ENCODE results near the gene MAPRE2. TPM values are rescaled to one million over a fixed set of nuclear protein-coding genes. Genes with fewer than 3 reads are reported as not detected.
A peak's percentile ranks its signal among the peaks of the same experiment; 100 is the strongest.

The MAPRE2 gene
- total RNA-seq, 1 experiment from 2014 or later, result 9.1 TPM

DNA sequence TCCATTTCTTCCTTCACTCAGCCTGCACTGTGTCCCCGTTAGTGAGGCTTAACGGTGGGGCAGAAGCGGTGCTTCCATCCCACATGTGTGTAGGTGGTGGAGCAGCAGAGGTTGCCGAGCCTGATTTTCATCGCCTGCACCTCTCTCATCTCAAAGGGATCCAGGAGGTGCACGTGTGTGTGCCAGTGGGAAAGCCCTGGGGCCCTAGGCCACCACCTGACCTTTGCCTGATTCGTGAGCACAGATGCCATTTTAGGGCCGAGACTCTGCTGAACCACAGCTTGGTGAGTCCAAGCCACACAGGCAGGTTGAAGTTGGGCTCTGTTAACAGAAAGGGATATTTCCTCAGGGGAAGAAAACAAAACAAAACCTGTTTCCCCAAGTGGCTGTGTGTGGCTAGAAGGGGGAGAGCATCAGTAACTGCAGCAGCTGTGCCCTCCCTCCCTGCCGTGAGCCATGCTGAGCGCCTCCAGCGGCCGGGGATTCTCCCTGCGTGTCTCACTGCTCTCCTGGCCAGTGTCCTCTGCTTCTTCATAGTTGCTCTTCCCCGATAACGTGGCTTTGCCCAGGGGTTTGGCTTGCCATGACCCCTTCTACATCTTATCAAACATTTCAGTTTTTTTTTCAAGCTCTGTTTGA is 81.5 kb downstream of the MAPRE2 start:
- H3K36me3 ChIP-seq (ENCODE audit: low read depth), result no peaks in the 10 kb centered on the region
- POLR2A ChIA-PET (ENCODE audit: unreplicated experiment), result interaction anchor here (0.6 kb wide), 1 partner anchor 331 kb away, joined by 4 read pairs; no protein-coding TSS in a partner anchor
- intact Hi-C loops (cut with micrococcal nuclease; ENCODE audit: unreplicated experiment), result no loop called here
- H3K4me1 ChIP-seq (replicated peaks; ENCODE audit: insufficient read depth), result no peaks in the 10 kb centered on the region
- no peak for TF ChIP-seq EZH2 (IDR thresholded peaks at IDR 0.05; ENCODE audit: low read depth)
- TF ChIP-seq, protein P1, sequence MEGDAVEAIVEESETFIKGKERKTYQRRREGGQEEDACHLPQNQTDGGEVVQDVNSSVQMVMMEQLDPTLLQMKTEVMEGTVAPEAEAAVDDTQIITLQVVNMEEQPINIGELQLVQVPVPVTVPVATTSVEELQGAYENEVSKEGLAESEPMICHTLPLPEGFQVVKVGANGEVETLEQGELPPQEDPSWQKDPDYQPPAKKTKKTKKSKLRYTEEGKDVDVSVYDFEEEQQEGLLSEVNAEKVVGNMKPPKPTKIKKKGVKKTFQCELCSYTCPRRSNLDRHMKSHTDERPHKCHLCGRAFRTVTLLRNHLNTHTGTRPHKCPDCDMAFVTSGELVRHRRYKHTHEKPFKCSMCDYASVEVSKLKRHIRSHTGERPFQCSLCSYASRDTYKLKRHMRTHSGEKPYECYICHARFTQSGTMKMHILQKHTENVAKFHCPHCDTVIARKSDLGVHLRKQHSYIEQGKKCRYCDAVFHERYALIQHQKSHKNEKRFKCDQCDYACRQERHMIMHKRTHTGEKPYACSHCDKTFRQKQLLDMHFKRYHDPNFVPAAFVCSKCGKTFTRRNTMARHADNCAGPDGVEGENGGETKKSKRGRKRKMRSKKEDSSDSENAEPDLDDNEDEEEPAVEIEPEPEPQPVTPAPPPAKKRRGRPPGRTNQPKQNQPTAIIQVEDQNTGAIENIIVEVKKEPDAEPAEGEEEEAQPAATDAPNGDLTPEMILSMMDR (conservative IDR thresholded peaks at IDR 0.05), result no peak
- no peak overlapping the region for H3K27ac ChIP-seq
- H3K27me3 ChIP-seq (ENCODE audit: insufficient read depth, low read depth), result no peaks in the 10 kb centered on the region
- no peaks in the 10 kb centered on the region for H3F3A ChIP-seq (ENCODE audit: insufficient read depth, low read depth)
- no peak overlapping the region for H2AFZ ChIP-seq
- no peak overlapping the region for H3K4me3 ChIP-seq
- H3K9me2 ChIP-seq (ENCODE audit: insufficient read depth), result no peaks in the 10 kb centered on the region
- H3K9me3 ChIP-seq (ENCODE audit: insufficient read depth, low read depth), result no peaks in the 10 kb centered on the region
- no peaks in the 10 kb centered on the region for H4K20me1 ChIP-seq (ENCODE audit: insufficient read depth)
- no peak overlapping the region for H3K4me2 ChIP-seq
- CTCF ChIA-PET, result no interaction called here
- no peaks in the 10 kb centered on the region for H3K79me2 ChIP-seq (ENCODE audit: low read depth)
- no peak for DNase-seq
- no TSS peak for BruUV-seq (replicated peaks)

DNA sequence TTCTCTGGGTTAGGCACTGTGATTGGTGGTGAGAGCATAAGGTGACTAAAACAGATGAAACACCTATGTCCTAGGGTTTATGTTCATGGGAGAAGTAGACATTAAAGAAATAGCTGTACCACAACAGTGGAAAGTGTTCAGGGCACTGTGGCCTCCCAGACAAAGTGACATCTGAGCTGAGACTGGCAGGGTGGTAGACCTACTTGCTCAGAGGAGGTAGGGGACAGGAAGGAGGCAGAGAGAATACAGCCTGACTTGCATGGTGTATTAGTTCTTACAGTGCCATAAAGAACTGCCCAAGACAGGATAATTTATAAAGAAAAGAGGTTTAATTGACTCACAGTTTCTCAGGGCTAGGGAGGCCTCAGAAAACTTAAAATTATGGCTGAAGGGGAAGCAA is 82.6 kb downstream of the MAPRE2 start:
- Histone ChIP-seq H3K36me3 (ENCODE audit: low read depth) (no peaks in the 10 kb centered on the region), H4K20me1 (ENCODE audit: insufficient read depth) (no peaks in the 10 kb centered on the region), H3K27ac (no peak overlapping the region), H3K4me2 (no peak overlapping the region), H3K27me3 (ENCODE audit: insufficient read depth, low read depth) (no peaks in the 10 kb centered on the region), H2AFZ (no peak overlapping the region), H3K9me2 (ENCODE audit: insufficient read depth) (no peaks in the 10 kb centered on the region), H3F3A (ENCODE audit: insufficient read depth, low read depth) (no peaks in the 10 kb centered on the region), H3K4me3 (no peak overlapping the region), H3K9me3 (ENCODE audit: insufficient read depth, low read depth) (no peaks in the 10 kb centered on the region), H3K4me1 (replicated peaks; ENCODE audit: insufficient read depth) (no peaks in the 10 kb centered on the region), H3K79me2 (ENCODE audit: low read depth) (no peaks in the 10 kb centered on the region)
- ChIA-PET POLR2A (ENCODE audit: unreplicated experiment) (no interaction called here), CTCF (no interaction called here)
- BruUV-seq (replicated peaks), result no TSS peak
- intact Hi-C loops (cut with micrococcal nuclease; ENCODE audit: unreplicated experiment), result no loop called here
- TF ChIP-seq, protein P1 (conservative IDR thresholded peaks at IDR 0.05), result no peak
- no peak for TF ChIP-seq EZH2 (IDR thresholded peaks at IDR 0.05; ENCODE audit: low read depth)
- DNase-seq, result no peak

DNA sequence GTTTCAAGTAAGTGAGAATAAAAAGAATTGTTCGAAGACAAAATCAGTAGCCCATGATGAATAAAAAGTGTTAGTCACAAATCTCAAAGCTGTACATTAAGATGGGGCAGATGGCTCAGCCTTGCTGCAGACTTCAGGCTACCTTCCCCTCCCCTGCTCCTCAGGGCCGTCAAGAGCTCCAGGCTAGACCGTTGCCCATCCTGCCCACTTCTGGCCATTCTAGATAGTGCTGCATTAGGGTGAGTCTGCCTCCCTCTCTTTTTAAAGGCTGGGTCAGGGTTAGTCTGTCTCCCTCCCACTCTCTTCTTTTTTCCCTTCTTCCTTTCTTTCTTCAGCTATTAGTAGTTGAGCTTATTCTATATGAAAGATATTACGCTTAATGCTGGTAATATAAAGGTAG is 86.0 kb downstream of the MAPRE2 start:
- Histone ChIP-seq H3K9me2 (ENCODE audit: insufficient read depth) (no peaks in the 10 kb centered on the region), H3K4me2 (no peak overlapping the region), H3F3A (ENCODE audit: insufficient read depth, low read depth) (no peaks in the 10 kb centered on the region), H3K9me3 (ENCODE audit: insufficient read depth, low read depth) (no peaks in the 10 kb centered on the region), H3K79me2 (ENCODE audit: low read depth) (no peaks in the 10 kb centered on the region), H3K4me3 (no peak overlapping the region), H4K20me1 (ENCODE audit: insufficient read depth) (no peaks in the 10 kb centered on the region), H2AFZ (no peak overlapping the region), H3K4me1 (replicated peaks; ENCODE audit: insufficient read depth) (no peaks in the 10 kb centered on the region), H3K27ac (no peak overlapping the region), H3K27me3 (ENCODE audit: insufficient read depth, low read depth) (no peaks in the 10 kb centered on the region), H3K36me3 (ENCODE audit: low read depth) (no peaks in the 10 kb centered on the region)
- no peak for DNase-seq
- intact Hi-C loops (cut with micrococcal nuclease; ENCODE audit: unreplicated experiment), result no loop called here
- CTCF ChIA-PET, result no interaction called here
- BruUV-seq (replicated peaks), result no TSS peak
- POLR2A ChIA-PET (ENCODE audit: unreplicated experiment), result no interaction called here
- TF ChIP-seq EZH2 (IDR thresholded peaks at IDR 0.05; ENCODE audit: low read depth), result no peak
- TF ChIP-seq, protein P1 (conservative IDR thresholded peaks at IDR 0.05), result 0 out of 2 replicates have a peak, but pooled peaks have one; percentile 15

Measured in PC-9 (cell line).